AG08396 (cell line): ENCODE measurements around the gene NRP2.

Source experiments
- DNase-seq: peaks from one replicate; pipeline ENCODE4 v3.0.0; 2012; ENCODE audit warnings: low spot score, mixed read lengths

Gene NRP2

GRCh38 chr2:205806143-205806905 is 124.0 kb downstream of the NRP2 start:
- no peak for DNase-seq

GRCh38 chr2:205807229-205807628 is 124.9 kb downstream of the NRP2 start:
- DNase-seq: no peak

- DNase-seq: no peak
These were observed 125.5 kb downstream of the NRP2 start for GRCh38 chr2:205807758-205808157.

GRCh38 chr2:205808486-205809121 is 126.3 kb downstream of the NRP2 start:
- no peak for DNase-seq

GRCh38 chr2:205811387-205811786 is 129.1 kb downstream of the NRP2 start:
- DNase-seq: no peak

- DNase-seq: no peak
These were observed 131.7 kb downstream of the NRP2 start for GRCh38 chr2:205814039-205814364.

- no peak for DNase-seq
These were observed 133.4 kb downstream of the NRP2 start for GRCh38 chr2:205815673-205816072.

GRCh38 chr2:205816268-205816667 is 134.0 kb downstream of the NRP2 start:
- no peak for DNase-seq

- DNase-seq: peak; percentile 26
These were observed 140.3 kb downstream of the NRP2 start for GRCh38 chr2:205822579-205822978.

GRCh38 chr2:205827809-205828365 is 145.6 kb downstream of the NRP2 start:
- DNase-seq: no peak

- no peak for DNase-seq
These were observed 151.6 kb downstream of the NRP2 start for GRCh38 chr2:205833864-205834263.

- DNase-seq: no peak
These were observed 152.5 kb downstream of the NRP2 start for GRCh38 chr2:205834796-205835195.

GRCh38 chr2:205835251-205835791 is 153.0 kb downstream of the NRP2 start:
- no peak for DNase-seq

GRCh38 chr2:205835923-205836322 is 153.6 kb downstream of the NRP2 start:
- DNase-seq: no peak

- DNase-seq: no peak
These were observed 154.3 kb downstream of the NRP2 start for GRCh38 chr2:205836477-205837221.

GRCh38 chr2:205837663-205838062 is 155.4 kb downstream of the NRP2 start:
- DNase-seq: no peak

- no peak for DNase-seq
These were observed 163.1 kb downstream of the NRP2 start for GRCh38 chr2:205845446-205845845.
